Measurements from ENCODE around the gene ARHGAP15.

- TF ChIP-seq POLR2A (IDR thresholded peaks at IDR 0.05) = no peak
- no peak for TF ChIP-seq CTCF (IDR thresholded peaks at IDR 0.05)
Observed at GRCh38 chr2:143491131-143491530, 361.9 kb downstream of the ARHGAP15 start.

Data from suprapubic skin (tissue), 3 donors.